Measurements from ENCODE around the gene CPEB4.

CPEB4 gene

GRCh38 chr5:173913686-173914321 is 25.7 kb downstream of the CPEB4 start:
- no peak for DNase-seq (ENCODE audit: low read depth)

- DNase-seq (ENCODE audit: low read depth), result no peak
Observed at GRCh38 chr5:173915310-173916014, 27.3 kb downstream of the CPEB4 start.

- no peak for DNase-seq (ENCODE audit: low read depth)
Observed at GRCh38 chr5:173916233-173916632, 28.1 kb downstream of the CPEB4 start.

DNA sequence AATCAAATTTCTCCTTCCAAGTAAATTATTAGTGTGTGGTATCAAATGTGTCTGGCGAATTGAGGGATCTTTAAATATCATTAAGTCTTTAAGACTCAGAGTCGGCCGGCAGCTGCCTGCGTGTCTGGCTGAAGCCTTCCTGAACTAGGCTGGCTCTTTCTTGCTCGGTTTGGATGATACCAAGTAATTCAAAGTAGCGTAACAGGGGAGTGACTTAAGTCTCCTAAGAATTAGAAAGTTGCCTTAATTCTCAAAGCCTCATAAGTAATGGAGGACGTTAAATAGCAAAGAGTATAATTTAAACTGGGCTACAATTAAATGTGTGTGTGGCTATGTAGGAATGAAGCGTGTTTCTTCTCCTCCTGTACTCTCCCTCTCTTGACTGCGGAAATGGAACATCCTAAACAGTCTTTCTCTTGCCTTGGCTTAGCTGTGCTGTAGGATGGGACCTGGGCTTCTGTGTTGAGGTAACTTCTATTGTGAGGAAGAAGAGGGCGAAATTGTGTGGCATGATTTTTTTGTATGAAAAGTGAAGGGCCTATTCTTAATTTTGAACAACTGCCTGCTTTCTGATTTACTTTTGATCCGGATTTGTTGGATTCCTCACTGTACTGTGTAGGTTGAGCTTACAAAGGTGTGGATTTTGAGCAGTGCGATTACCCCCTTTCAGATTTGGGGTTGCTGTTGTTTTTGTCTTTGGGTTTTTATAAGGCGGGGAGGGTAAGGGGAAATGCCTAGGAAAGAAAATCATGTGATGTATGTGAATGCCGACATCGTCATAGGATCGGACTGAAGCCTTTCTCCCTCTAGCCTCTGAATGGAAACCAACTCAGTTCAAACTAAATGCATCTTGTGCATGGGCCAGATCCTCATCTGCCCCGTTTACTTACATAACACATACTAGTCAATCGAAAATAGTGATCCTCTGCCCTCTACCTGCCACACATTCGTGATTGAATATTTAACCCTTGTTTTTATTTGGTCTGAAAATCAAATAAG is 29.9 kb downstream of the CPEB4 start:
- peak; percentile 12 for DNase-seq (ENCODE audit: low read depth)

- no peak for DNase-seq (ENCODE audit: low read depth)
Observed at GRCh38 chr5:173919443-173919842, 31.3 kb downstream of the CPEB4 start.

DNA sequence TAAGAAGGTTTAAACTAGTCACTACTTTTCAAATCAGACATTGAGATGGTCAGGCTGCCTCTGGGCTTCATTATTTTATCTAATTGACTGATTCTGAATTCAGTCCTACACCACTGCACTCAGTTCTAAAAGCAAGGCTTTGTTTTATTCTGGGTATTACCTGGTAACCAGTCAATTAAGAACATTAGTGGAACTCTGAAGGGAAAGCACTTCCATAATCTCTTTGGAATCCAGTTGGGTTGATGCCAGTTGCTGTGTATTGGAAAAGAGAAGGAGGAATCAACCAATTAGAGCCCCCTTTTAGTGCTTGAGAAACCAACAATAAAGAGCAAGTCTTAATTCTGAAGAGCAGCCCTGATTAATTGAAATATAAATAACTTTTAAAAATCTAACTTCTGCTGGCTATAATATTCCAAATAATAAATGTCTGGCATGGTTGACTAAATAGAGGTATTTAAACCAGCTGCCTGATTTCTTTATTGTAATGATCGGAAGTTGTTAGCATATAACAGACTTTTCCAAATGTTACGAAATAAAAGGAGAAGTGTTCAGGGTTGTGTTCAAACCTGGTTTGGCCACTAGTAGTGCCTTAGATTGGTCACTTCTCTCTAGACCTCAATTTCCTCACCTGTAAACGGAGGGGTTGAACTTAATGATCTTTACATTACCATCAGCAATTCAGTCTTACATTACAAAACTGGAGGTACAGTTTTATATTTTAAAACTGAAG is 32.0 kb downstream of the CPEB4 start:
- DNase-seq (ENCODE audit: low read depth), result no peak

DNA sequence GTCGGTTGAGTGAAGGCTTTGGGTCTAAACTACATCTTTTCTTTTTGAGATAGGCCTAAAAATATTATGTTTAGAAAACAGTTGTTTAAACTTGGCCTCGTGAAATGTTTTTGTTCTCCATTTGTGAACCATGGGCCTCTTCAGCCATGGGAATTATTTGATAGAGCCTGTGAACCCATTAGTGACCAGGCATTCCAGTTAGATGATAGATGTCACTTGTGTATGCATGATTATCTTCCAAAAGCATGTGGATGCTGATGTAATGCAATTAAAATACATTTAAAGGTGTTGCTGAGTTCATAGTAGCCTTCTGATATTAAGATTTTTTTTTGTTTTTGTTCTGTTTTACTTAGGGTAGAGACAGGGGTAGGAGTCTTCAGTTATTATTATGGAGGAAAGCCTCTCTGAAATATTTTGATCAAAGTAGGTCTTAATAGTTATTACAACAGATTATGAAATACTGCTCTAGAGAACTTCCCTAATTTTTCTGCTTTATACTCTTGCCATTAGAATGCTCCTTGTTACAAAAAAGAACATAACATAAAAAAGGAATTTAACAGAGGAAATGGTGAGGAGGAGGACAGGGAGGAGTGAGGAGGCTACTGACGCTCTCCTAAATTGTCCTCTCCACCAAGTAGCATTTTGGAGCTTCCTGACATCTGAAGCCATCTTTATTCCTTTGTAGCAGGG is 32.9 kb downstream of the CPEB4 start:
- DNase-seq (ENCODE audit: low read depth), result no peak

DNA sequence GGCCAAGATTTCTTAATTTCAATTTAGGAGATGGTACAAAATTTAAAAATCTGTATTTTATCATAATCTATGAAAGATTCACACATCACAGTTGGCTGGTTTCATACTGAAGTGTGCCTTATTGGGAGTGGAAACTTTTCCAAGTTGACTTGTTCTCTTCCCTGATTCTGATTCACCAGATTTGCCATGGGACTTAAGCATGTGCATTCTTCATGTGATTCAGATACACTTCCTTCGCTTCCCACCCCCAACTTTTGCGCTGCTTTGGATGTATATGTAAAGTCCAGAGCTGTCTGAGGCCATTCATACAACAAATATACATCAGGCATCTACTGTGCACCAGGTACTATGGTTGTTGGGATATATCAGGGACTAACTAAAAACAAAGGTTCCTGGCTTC is 34.4 kb downstream of the CPEB4 start:
- DNase-seq (ENCODE audit: low read depth), result no peak

- DNase-seq (ENCODE audit: low read depth), result no peak
Observed at GRCh38 chr5:173923218-173924095, 35.3 kb downstream of the CPEB4 start.

- no peak for DNase-seq (ENCODE audit: low read depth)
Observed at GRCh38 chr5:173924899-173925298, 36.8 kb downstream of the CPEB4 start.

- DNase-seq (ENCODE audit: low read depth), result peak; percentile 11
Observed at GRCh38 chr5:173925449-173926071, 37.4 kb downstream of the CPEB4 start.

GRCh38 chr5:173926359-173926758 is 38.2 kb downstream of the CPEB4 start:
- no peak for DNase-seq (ENCODE audit: low read depth)

- no peak for DNase-seq (ENCODE audit: low read depth)
Observed at GRCh38 chr5:173928871-173929574, 40.9 kb downstream of the CPEB4 start.

- no peak for DNase-seq (ENCODE audit: low read depth)
Observed at GRCh38 chr5:173932695-173933139, 44.6 kb downstream of the CPEB4 start.

- no peak for DNase-seq (ENCODE audit: low read depth)
Observed at GRCh38 chr5:173933901-173934300, 45.8 kb downstream of the CPEB4 start.

DNA sequence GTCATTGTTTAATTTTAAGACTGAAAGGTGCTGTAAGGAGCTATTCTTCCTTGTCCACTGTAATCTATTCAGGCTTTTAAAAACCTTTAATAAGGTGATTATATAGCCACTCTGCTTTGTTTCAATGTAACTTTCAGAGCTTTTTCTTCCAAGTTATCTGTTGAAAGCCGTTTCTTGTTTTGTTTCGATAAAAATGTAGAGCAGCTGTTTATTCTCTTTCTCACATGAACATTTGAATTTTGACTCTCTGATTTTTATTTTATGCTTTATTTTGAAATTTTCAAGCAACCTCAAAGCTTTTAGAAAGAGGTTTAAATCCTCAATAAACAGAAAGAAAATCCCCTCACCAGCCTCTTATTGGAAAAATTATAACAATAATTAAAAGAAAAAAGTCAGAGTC is 47.2 kb downstream of the CPEB4 start:
- DNase-seq (ENCODE audit: low read depth), result no peak

- no peak for DNase-seq (ENCODE audit: low read depth)
Observed at GRCh38 chr5:173940269-173940668, 52.1 kb downstream of the CPEB4 start.

DNA sequence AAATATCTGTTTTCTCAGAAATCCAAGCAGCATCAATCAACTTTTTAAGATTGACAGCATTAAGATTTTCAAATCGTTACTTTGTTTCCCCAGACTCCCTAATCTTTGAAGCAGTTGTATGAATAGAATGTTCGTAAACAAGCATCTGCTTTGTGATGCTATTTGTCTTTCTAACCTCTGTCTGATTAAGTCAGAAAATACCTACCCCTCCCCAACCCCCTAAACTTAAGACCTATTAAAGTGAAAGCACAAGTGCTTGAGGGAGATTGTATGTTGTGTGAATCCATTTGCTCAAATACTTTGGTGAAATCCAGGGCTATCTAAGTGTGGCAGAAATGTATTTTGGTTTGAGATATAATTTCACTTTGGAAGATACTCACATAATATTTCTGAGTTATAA is 53.0 kb downstream of the CPEB4 start:
- DNase-seq (ENCODE audit: low read depth), result no peak

DNA sequence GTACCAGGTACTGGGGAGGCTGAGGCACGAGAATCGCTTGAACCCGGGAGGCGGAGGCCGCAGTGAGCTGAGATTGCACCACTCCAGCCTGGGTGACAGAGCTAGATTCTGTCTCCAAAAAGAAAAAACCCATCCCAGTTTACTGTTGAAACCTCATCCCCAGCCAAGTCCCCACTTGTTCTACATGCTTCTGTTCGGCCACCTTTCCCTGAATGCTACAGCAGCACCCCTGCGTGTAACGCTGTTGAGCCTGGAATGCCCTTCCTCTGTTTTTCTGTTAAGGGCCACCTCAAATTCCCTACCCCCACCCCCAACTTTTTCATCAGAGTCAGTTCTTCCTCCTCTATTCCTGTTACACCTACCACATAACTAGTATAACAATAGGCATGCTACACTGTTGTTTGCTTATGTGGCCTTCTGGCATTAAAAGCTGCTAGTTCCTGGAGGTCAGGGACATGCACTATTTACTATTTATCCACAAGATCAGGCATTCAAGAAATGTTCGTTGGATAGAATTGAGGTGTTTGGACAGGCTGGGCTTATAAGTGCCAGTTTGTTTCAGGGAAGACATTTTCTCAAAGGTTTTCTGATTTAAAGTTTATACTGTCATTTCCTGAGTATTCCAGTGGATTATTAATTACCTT is 53.7 kb downstream of the CPEB4 start:
- no peak for DNase-seq (ENCODE audit: low read depth)

Measured in activated T-cell treated with anti-CD3 and anti-CD28 coated beads for 48 hours (primary cell).